Fibroblast of the aortic adventitia (primary cell): ENCODE data around the gene ZNF614. TPM values are rescaled to one million over a fixed set of nuclear protein-coding genes. Genes with fewer than 3 reads are reported as not detected.

ENCODE experiments used
- DNase-seq: peaks from one replicate; pipeline ENCODE4 v3.0.0-alpha.2; 2010; ENCODE audit warnings: low read depth
- H3K4me3 ChIP-seq: 2 replicates; pipeline ENCODE4 v1.5.1; 2011; ENCODE audit warnings: low read depth, mild to moderate bottlenecking, control low read depth, low read length, moderate library complexity
- CTCF ChIP-seq: IDR thresholded peaks from 2 replicates; pipeline ENCODE4 v1.5.1; 2011; ENCODE audit warnings: mild to moderate bottlenecking, low read length, control low read depth, inconsistent platforms; ENCODE audit not compliant: insufficient read depth
- total RNA-seq: library from RNA; depleted of rRNA; stranded (reverse); fragments of >200 nt; gene quantifications from 2 replicates; pipeline ENCODE4 v1.2.3, GENCODE V29; 2012; ENCODE audit warnings: low replicate concordance

The ZNF614 gene
- total RNA-seq, 1 donor, result 9.9 TPM

- DNase-seq, result peak; percentile 22
- no peak overlapping the region for H3K4me3 ChIP-seq
- no peak for TF ChIP-seq CTCF
Measured at GRCh38 chr19:51971624-51972023, 56.6 kb downstream of the ZNF614 start.

- no peak overlapping the region for H3K4me3 ChIP-seq
- no peak for TF ChIP-seq CTCF
Measured at GRCh38 chr19:51970718-51971117, 57.5 kb downstream of the ZNF614 start.

GRCh38 chr19:51965583-51965982 lies 62.6 kb downstream of the ZNF614 start:
- DNase-seq, result no peak
- TF ChIP-seq CTCF, result no peak

More at GRCh38 chr19:51970718-51971117, 57.5 kb downstream of the ZNF614 start:
- DNase-seq, result no peak

More at GRCh38 chr19:51965583-51965982, 62.6 kb downstream of the ZNF614 start:
- no peak overlapping the region for H3K4me3 ChIP-seq

Other genes with a start within 250 kb of the ZNF614 start
- not detected in 2 replicates for gene FPR3, start 233.2 kb downstream of the ZNF614 start, total RNA-seq
- 6.7 and 8.9 TPM in 2 replicates for gene ZNF577, start 140.4 kb downstream of the ZNF614 start, total RNA-seq
- 8.0 and 9.9 TPM in 2 replicates for gene ZNF649, start 123.4 kb downstream of the ZNF614 start, total RNA-seq
- gene ZNF613, start 100.9 kb downstream of the ZNF614 start, total RNA-seq, result 0.16 and 7.8 TPM in 2 replicates
- gene ZNF350, start 41.5 kb downstream of the ZNF614 start, total RNA-seq, result 9.1 and 14.6 TPM in 2 replicates
- gene ZNF615, start 20.2 kb downstream of the ZNF614 start, total RNA-seq, result 8.8 and 10.8 TPM in 2 replicates
- gene ZNF432, start 20.5 kb upstream of the ZNF614 start, total RNA-seq, result 7.9 and 9.7 TPM in 2 replicates
- 26.0 and 28.9 TPM in 2 replicates for gene ZNF841, start 67.4 kb upstream of the ZNF614 start, total RNA-seq
- gene ZNF616, start 111.6 kb upstream of the ZNF614 start, total RNA-seq, result 5.0 and 8.9 TPM in 2 replicates
- gene ZNF836, start 143.2 kb upstream of the ZNF614 start, total RNA-seq, result 11.3 and 11.8 TPM in 2 replicates
- gene PPP2R1A, start 161.7 kb upstream of the ZNF614 start, total RNA-seq, result 176 and 187 TPM in 2 replicates
- 12.8 and 13.9 TPM in 2 replicates for gene ZNF766, start 241.2 kb upstream of the ZNF614 start, total RNA-seq